SH-SY5Y (cell line): ENCODE measurements around the gene IPCEF1.

Experiments
- GATA2 ChIP-seq: IDR thresholded peaks from 2 replicates; pipeline ENCODE4 v1.6.1; 2011; ENCODE audit warnings: mild to moderate bottlenecking, low read depth, low read length
- GATA3 ChIP-seq: IDR thresholded peaks from 2 replicates; pipeline ENCODE4 v1.6.1; 2011; ENCODE audit warnings: low read depth, mild to moderate bottlenecking, low read length, moderate library complexity

- no peak for TF ChIP-seq GATA2
- no peak for TF ChIP-seq GATA3
These were observed 216.7 kb downstream of the IPCEF1 start for GRCh38 chr6:154139892-154140291.
